HFF-Myc (cell line): ENCODE measurements around the gene TBC1D21.

ENCODE experiments used
- DNase-seq: peaks from one replicate; pipeline ENCODE4 v3.0.0-alpha.2; 2011; ENCODE audit warnings: low read depth; ENCODE audit errors: extremely low read depth
- H3K4me3 ChIP-seq: replicated peaks from 2 replicates; pipeline ENCODE4 v1.5.1; 2011; ENCODE audit warnings: low read depth, mild to moderate bottlenecking, control low read depth, low read length
- TF ChIP-seq, protein P1 (sequence below): IDR thresholded peaks from 2 replicates; pipeline ENCODE4 v1.5.1; 2012; ENCODE audit warnings: mild to moderate bottlenecking, low read depth, low read length, control low read depth; ENCODE audit errors: missing control alignments

TBC1D21 gene

DNA sequence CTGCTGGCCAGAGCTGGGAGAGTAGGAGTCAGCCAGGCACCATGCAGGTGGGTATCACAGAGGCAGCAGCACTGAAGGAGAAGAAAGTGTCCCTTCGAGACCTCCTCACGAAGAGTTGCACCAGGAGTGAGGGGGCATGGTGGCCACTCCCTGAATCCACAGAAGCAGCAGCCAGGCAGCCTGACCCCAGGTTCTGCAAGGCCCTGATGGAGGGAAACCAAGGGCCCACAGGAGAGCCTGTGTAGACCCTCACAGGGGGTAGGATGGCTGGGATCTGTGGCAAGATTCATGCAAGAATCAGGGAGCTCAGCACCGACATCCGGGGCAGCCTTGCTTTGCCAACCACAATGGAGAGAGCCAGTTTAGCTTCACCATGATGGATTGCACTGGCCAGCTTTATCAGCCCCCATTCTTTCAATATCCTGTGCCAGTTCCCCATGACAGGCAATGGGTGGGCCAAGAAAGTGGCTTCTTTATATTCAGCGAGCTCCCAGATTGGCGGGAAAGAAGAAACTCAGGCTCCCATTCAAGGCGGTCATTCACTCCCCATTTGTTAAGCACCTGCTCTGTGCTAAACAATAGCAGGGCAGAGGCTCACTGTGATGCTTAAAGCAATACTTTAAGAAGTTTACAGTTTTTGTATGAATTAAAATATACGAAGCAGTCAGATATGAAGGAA, 33.5 kb upstream of the TBC1D21 start:
- DNase-seq, result no peak
- TF ChIP-seq, protein P1, sequence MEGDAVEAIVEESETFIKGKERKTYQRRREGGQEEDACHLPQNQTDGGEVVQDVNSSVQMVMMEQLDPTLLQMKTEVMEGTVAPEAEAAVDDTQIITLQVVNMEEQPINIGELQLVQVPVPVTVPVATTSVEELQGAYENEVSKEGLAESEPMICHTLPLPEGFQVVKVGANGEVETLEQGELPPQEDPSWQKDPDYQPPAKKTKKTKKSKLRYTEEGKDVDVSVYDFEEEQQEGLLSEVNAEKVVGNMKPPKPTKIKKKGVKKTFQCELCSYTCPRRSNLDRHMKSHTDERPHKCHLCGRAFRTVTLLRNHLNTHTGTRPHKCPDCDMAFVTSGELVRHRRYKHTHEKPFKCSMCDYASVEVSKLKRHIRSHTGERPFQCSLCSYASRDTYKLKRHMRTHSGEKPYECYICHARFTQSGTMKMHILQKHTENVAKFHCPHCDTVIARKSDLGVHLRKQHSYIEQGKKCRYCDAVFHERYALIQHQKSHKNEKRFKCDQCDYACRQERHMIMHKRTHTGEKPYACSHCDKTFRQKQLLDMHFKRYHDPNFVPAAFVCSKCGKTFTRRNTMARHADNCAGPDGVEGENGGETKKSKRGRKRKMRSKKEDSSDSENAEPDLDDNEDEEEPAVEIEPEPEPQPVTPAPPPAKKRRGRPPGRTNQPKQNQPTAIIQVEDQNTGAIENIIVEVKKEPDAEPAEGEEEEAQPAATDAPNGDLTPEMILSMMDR, result no peak
- no peak overlapping the region for H3K4me3 ChIP-seq

DNA sequence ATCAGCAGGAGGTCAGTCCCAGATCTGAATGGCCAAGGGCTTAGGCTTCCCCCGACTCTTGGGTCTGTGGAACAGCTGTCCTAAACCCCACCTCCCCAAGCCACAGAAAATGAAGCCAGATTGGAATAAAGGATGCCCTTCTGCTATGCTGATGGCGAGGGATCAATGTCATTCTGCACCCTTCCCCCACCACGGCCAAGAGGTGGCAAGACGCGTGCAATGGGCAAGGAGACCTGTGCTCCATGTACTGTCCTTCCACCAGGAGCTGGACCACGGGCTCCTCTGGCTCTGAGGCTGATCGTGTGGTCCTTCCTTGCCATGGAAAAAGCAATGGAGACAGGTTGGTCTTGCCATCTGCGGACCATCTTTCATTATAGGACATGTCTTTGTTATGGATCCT, 32.6 kb upstream of the TBC1D21 start:
- H3K4me3 ChIP-seq, result no peak overlapping the region
- TF ChIP-seq, protein P1, result no peak
- no peak for DNase-seq

DNA sequence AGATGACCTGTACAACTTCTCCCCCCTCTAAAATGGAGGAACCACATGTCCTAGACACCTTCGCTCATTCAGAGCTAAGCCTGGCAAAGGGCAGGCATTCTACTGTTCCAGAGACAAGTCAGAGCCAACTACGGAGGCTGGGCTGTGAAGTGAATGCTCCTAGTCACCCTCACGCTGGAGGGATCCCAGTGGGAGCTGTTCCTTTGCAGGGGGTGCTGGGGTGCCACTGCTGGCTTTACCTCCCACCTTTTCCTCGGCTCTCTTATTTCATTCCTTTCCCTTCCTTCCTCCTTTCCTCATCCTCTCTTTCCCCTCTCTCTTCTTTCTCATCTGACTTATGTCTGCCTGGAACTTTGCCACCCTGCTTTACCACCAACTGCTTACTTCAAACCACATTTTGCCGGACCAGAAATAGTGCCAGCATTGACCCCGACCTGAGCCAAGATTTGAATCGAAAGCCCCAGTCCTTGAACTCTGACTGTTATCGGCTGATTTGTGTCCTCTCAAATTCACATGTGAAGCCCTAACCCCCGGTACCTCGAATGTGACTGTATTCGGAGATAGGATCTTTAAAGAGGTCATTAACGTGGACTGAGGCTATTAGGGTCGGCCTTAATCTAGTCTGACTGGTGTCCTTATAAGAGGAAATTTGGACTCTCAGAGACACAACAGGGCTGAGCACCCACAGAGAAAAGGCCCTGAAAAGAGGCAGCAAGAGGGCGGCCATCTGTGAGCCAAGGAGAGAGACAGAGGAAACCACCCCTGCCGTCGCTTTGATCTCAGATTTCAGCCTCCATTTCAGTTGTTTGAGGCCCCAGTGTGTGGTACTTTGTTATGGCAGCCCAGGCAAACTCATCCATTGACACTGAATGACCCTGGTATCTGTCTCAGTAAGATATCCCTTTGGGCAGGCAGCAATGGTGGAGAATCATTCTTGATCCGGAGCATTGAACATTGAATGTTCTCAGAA, 31.3 kb upstream of the TBC1D21 start:
- no peak for DNase-seq
- no peak overlapping the region for H3K4me3 ChIP-seq
- TF ChIP-seq, protein P1, result no peak

DNA sequence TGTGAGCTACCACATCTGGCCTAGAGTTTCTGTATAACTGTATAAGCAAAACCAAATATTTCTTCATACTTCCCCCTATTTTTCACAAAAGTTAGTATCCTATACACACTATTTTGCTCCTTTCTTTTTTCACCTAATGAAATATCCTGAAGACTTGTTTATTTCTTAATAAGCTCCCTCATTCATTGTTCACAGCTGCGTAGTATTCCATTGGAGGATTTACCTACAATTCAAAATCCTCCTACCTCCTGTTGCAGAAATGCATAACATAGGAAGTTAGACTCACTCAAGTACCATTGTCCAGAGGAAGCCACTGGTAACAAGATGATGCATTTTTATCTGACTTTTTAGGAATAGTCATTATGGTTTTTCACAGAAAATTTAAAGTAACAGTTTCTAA, 29.6 kb upstream of the TBC1D21 start:
- DNase-seq, result no peak
- H3K4me3 ChIP-seq, result no peak overlapping the region
- TF ChIP-seq, protein P1, result no peak

DNA sequence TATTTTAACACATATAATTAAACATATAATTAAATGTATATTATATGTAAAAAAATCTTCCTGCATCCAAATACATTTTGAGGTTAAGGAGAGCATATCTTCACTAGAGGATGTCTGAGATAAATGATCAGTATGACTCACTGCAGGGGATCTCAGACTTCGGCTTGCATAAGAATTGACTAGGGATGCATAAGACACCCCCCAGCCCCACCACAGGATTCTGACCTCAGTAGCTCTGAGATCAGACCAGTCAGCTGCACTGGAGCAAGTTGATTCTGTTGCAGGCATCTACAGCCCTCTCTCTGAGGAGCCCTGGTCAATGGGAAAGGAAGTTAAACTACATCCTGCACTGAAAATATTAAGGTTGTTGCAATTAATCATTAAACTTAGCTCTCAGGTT, 29.0 kb upstream of the TBC1D21 start:
- TF ChIP-seq, protein P1, result no peak
- DNase-seq, result no peak
- no peak overlapping the region for H3K4me3 ChIP-seq

DNA sequence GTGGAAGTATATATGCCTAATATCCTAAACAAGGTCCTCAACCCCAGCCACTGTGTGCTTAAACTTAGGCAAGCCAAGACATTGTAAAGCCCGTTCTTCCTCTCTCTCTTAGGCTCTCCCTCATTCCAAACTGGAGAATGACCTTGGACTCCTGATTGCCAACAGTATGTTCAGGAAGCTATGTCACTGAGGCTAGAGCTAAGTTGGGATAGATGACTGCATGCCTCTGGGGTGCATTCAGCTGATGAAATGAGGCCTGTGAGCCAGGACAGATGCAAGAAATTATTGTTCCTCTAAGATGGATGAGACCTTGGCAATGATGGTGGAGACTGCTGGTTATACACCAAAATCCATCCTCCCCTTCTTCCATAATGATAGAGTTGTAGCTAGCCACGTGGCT, 27.9 kb upstream of the TBC1D21 start:
- H3K4me3 ChIP-seq, result no peak overlapping the region
- TF ChIP-seq, protein P1, result no peak
- DNase-seq, result no peak
